Glomerular visceral epithelial cell (primary cell): ENCODE results near the gene MFAP3L.
"Not testable (repeated sequence)": the region's sequence is repeated elsewhere in the genome, so short reads cannot be mapped to it uniquely, and the experiment has no call there.

Source experiments
- DNase-seq: peaks from one replicate; pipeline ENCODE4 v3.0.0-alpha.2; 2016; ENCODE audit errors: extremely low spot score

MFAP3L gene

GRCh38 chr4:170026253-170027021, at the start of gene MFAP3L:
MFAP3L (minus strand) TSS chr4:170026395; CDS start chr4:170005877, 20,518 bp downstream.
- DNase-seq: peak; percentile 91

- DNase-seq: no peak
Measured at GRCh38 chr4:170071196-170071595, 45.0 kb upstream of the MFAP3L start.

GRCh38 chr4:170068438-170069128, 42.4 kb upstream of the MFAP3L start:
- no peak for DNase-seq

DNA sequence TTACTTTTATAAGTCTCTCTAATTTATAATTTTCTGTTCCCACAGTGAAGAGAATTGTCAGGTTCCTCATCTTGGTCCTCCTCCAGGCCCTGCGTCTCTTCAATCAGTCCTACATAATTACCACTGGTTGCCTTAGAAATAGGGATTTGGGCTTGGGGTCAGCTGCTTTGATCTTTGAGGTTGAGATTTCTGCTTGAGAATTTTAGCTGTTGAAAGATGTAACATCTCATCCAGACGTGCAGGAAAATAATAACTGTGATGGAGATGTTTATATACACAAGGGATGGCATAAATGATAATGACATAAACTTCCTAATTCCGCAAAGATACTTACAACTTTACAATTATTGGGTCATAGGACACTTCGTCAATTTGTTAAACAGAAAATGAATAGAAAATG, 33.2 kb upstream of the MFAP3L start:
- no peak for DNase-seq

GRCh38 chr4:170058826-170059225, 32.6 kb upstream of the MFAP3L start:
- no peak for DNase-seq

DNA sequence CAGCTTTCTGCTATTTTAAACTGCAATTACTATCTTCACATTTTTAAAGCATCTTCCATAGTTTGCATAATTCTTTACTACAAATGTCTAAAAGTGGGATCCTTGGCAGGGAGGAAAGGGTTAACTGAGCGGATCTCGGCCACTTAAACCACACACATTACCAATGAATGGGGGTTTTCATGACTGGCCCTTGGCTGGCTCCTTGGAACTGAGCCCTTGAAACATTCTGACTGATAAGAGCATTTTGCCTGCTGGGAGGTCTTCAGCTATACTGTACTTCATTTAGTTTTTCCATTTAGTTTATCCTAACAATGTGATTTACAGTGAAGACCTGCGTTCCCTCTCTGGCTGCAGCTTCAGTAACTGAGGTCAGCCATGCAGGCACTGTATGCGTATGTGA, 31.7 kb upstream of the MFAP3L start:
- no peak for DNase-seq

DNA sequence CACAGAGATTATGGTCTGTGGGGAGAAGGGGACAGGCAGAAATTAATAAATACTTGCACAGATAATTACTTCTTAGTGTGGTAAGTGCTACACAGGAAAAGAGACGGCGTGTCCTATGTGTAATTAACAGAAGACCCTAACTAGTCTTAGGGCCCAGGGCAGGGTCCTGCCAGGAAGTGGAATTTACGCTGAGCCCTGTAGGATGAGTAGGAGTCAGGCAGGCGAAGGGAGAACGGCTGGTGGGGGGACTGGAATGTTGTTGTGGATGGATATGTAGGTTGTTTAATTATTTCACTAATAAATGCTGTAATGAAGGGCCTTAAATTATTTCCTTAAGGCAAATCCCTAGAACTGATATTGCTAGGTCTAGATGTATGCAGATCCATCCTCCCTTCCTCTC, 26.7 kb upstream of the MFAP3L start:
- no peak for DNase-seq

GRCh38 chr4:170051402-170051801, 25.2 kb upstream of the MFAP3L start:
- no peak for DNase-seq

DNA sequence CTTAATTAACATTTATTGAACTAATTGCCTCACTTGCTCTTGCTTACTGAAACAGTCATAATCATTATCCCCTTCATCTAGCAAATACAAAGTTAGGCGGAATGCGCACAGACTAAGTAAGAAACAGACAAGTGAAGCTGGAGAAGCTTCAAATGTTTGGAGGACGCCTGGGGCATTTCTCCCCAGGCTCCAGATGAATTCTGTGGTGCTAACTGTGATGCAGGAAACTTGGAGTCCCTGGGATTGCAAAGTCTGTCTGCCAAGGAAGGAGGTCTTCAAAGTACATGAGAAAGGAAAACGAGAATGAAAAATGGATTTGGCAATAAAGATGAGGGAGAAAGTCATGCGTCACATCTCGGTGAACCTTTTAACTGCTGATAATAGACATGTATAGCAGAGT, 23.6 kb upstream of the MFAP3L start:
- DNase-seq: no peak

DNA sequence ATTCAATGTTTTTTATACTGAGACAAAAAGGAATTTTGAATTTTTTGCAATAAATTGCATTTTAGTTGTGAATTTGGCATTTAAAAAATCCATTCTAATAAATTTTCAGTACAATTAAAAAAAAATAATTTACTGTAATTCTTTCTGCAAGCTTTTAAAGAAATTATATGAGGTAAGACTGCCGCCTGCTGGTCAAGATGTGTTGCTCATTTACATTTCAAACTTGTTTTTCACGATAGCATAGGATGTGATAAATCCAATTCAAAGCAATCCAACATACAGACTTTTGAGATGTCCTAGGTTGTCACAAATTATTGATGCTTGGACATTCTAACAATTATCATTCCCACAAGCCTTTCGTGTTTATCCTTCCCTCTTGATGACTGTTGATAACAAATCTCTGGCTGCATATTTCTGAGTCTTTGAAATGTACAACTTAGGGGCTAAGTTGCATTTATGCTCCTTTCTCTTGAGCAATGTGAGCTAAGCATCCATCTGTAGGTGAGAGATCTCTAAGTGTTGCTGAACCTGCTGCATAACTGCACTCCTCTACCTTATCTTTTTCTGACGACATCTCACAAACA, 21.7 kb upstream of the MFAP3L start:
- DNase-seq: peak; percentile 71

GRCh38 chr4:170046156-170046555, 20.0 kb upstream of the MFAP3L start:
- DNase-seq: not testable (repeated sequence)

DNA sequence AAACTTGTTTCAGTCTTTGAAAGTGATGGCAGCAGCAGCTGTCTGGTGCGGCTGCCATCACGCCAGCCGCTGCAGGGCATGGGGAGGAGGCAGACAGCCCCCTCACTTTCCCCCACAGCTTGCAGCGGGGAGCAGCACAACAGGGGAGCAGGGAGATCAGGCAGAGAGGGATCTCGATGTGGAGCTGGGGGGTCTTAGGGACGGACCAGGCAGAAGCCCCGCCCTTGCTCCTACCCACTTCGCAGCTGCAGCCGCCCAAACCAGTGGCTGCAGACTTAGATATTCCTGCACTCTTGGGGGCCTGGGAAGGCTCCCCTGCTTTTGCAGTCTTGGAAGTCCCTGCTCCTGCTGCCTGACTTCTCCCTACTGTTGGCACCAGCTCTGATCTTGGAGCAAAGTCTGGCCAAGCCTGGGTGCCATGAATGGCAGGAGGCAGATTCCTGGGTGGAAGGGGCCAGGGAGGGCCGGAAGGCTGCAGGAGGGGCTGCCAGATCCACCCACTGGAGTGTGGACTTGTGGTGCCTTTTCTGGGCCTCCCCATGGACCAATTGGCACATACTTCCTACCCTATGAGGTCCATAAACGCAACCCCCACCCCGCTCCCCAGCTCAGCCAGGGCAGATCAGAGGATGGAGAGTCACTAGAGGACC, 14.0 kb upstream of the MFAP3L start:
- DNase-seq: no peak

DNA sequence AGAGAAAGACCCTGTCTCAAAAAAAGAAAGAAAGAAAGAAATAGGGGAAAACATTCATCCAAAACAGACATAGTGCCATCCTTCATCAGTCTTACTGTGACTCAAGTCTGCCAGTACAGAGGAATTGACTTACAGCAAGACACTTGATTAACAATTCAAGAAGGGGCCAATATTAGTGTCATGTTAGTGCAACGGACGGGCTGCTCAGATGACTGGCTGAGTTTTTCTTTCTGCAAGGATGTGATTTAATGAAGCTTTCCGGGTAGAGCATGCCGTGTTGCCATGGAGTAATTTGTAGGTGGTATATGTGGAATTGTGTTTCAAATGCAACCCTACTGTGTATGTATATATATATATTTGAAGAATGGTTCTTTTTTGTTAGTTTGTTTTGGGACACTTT, 12.6 kb upstream of the MFAP3L start:
- DNase-seq: no peak

DNA sequence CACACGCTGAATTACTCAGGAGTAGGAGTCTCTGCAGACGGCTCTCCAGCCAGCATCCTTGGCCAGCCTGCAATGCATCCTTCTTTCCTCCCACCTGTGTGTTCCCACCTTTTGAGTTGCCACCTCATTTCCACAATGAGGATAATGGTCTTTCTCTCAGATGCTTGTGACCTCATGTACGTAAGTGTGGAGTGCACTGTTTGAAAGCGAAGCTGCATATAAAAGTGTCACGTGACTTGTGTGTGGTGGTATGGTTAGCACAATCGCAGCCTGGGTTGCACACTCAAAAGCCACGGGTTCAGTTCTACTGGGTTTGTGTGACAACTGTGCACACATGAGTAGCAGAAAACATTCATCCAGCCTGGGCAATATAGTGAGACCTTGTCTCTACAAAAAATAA, 12.0 kb upstream of the MFAP3L start:
- no peak for DNase-seq

GRCh38 chr4:170037481-170037880, 11.3 kb upstream of the MFAP3L start:
- no peak for DNase-seq

DNA sequence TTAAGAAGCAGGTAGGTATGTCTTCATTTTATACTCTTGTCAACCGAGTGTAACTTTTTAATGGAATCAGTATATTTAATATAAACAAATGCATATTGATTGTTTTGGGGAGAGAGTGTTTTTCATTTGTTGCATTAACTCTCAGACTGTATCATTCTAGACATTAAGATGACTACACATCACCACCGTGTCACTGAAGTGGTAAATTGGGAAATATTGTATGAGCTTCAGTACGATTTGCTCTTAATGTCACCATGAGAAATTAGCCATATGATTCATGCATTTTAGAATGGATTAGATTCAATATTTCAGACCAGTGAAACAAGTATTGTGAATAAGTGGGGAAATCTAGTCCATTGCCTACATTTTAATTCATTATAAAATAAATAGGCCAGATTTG, 9.7 kb upstream of the MFAP3L start:
- no peak for DNase-seq

GRCh38 chr4:170035231-170035630, 9.0 kb upstream of the MFAP3L start:
- no peak for DNase-seq

DNA sequence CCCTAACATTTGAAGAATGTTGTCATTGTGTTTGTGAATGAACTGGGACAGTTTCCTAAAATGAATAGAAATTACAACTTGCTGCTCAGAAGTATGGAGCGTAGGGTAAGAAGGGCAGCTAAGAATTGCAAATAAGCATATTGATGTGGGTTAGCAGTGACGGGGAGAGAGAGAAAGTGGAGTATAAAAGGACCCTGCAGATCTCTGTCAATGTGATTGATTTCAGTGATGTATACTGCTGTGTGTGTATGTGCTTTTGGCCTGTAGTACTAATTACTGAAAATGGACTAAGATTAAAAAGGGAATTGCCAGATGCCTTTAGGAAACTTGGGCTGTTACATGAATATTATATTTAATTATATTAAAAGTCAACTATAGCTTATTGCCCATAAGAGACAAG, 7.8 kb upstream of the MFAP3L start:
- DNase-seq: no peak

GRCh38 chr4:170030121-170030520, 3.9 kb upstream of the MFAP3L start:
- DNase-seq: peak; percentile 12

DNA sequence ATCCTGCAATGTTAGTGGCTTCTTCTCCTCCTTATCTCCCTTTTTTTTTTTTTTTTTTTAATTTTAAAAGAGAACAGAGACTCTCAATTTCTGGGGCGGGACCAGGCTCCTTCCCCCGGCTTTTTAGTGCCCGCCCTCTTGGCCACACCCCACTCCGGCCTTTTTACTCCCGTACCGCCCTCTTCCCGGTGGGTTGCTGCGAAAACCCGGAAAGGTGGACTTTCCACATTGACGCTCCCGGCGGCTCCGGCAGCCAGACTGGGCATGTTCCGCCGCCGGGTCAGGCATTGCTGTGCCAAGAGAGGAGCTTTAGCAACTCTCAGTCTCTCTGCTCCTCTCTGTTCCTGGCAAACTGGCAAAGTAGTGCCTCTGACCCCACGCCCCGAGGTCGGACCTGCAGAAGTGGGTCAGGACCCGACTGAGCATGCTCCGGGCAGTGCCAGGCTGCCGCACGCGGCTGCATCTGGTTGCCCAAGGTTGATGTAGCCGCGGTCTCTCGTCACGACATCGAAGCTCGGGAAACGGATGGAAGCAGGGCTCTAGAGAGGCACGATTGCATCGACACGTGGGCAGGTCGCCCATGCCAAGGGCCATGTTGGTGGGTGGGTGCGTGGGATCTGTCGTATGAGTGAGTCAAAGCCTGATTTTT, 1.1 kb upstream of the MFAP3L start:
- peak; percentile 95 for DNase-seq

GRCh38 chr4:170025523-170026252, 507 bp downstream of the MFAP3L start:
- no peak for DNase-seq
